Measurements from ENCODE around the gene DSCAML1. TPM values are rescaled to one million over a fixed set of nuclear protein-coding genes. Genes with fewer than 3 reads are reported as not detected.

The DSCAML1 gene
- total and polyA plus RNA-seq, 2 of the 8 experiments (the other 6 are each of a cell fraction or from before 2014, with no cell fraction given), result 0.19 to 0.24 TPM

GRCh38 chr11:117501237-117501898 lies 295.6 kb downstream of the DSCAML1 start:
- Histone ChIP-seq H3K4me2 (ENCODE audit: insufficient read depth in 1 of 2, low read depth in 2 of 2, low read length in 2 of 2) (no peak overlapping the region), H3K4me1 (replicated peaks in 1 of 4; ENCODE audit: control insufficient read depth in 3 of 4, insufficient read depth in 4 of 4, low read length in 3 of 4) (peaks cover 3 to 16% (median 13%) of the 10 kb centered on the region in 4 experiments), H3K79me1 (ENCODE audit: low read depth, low read length) (no peaks in the 10 kb centered on the region), H3K56ac (replicated peaks; ENCODE audit: insufficient read length, low read depth, low read length) (no peak overlapping the region), H3K14ac (ENCODE audit: insufficient read length) (no peak overlapping the region), H3K23me2 (ENCODE audit: low read depth, low read length) (no peaks in the 10 kb centered on the region; the same call in 1 of the 2 replicates), H3K18ac (ENCODE audit: extremely low read depth, low read length) (no peak overlapping the region), H3K79me2 (ENCODE audit: control insufficient read depth in 1 of 2, insufficient read depth in 2 of 2, low read length in 2 of 2) (no peaks in the 10 kb centered on the region), H2AK5ac (ENCODE audit: low read depth, low read length) (no peak overlapping the region; the same call in 1 of the 2 replicates), H3K9ac (replicated peaks in 1 of 4; ENCODE audit: extremely low read depth in 1 of 4, low read depth in 3 of 4, low read length in 3 of 4) (no peak overlapping the region), H3K9me3 (ENCODE audit: insufficient read depth in 2 of 2, low read depth in 1 of 2, low read length in 1 of 2) (no peaks in the 10 kb centered on the region), H2AFZ (ENCODE audit: low read length) (no peak overlapping the region), H4K91ac (replicated peaks; ENCODE audit: insufficient read length, low read length) (peak overlapping the region; percentile 32), H4K8ac (ENCODE audit: extremely low read depth, insufficient read depth, low read length) (no peak overlapping the region; the same call in 1 of the 2 replicates), H3K4me3 (ENCODE audit: extremely low read depth in 1 of 4, insufficient read depth in 2 of 4, low read depth in 3 of 4, low read length in 4 of 4) (no peak overlapping the region), H4K5ac (ENCODE audit: insufficient read length, low read depth, low read length) (no peak overlapping the region), H3K36me3 (ENCODE audit: control insufficient read depth in 2 of 4, insufficient read depth in 4 of 4, low read length in 3 of 4) (no peaks in the 10 kb centered on the region), H3K4ac (replicated peaks; ENCODE audit: insufficient read length, low read depth, low read length) (no peak overlapping the region), H2BK12ac (ENCODE audit: low read depth, low read length) (0 out of 2 replicates have a peak overlapping the region, but pooled peaks have one; percentile 75), H2BK20ac (ENCODE audit: low read length) (0 out of 2 replicates have a peak overlapping the region, but pooled peaks have one; percentile 86), H3K27ac (ENCODE audit: low read depth, low read length) (no peak overlapping the region), H2BK120ac (replicated peaks; ENCODE audit: low read depth, low read length) (no peak overlapping the region), H3K27me3 (replicated peaks in 1 of 4; ENCODE audit: control insufficient read depth in 3 of 4, extremely low read depth in 1 of 4, insufficient read depth in 3 of 4, low read length in 3 of 4) (peaks cover 0 to 5% (median 1%) of the 10 kb centered on the region in 4 experiments; a peak in 4 of 7 replicates), H3K23ac (ENCODE audit: insufficient read length) (no peak overlapping the region), H2BK5ac (ENCODE audit: low read depth, low read length) (peak overlapping the region; percentile 78), H2BK15ac (ENCODE audit: low read length) (peak overlapping the region; percentile 72; the same call in 1 of the 2 replicates), H4K20me1 (replicated peaks in 1 of 2; ENCODE audit: control insufficient read depth in 1 of 2, insufficient read depth in 2 of 2, low read length in 2 of 2) (no peaks in the 10 kb centered on the region)
- WGBS, 2 experiments (ENCODE audit: extremely low coverage in 1 of 2, insufficient coverage in 1 of 2, insufficient read length in 1 of 2, insufficient replicate concordance in 2 of 2, low coverage in 1 of 2, low lambda C conversion rate in 2 of 2, missing lambda C conversion rate in 1 of 2), result 87% methylated on average over 14 of the region's 14 CpGs; no CpG with 5 or more reads in 1 of the 2 experiments
- DNase-seq (ENCODE audit: low read depth in 1 of 2, low spot score in 2 of 2) (no peak), FAIRE-seq (no peak)
- CTCF ChIA-PET (ENCODE audit: partially characterized antibody), result interaction anchor here (1.2 to 4.0 kb wide), 7 partner anchors 12 to 308 kb away, joined by 3 to 17 read pairs (median 4); no protein-coding TSS in a partner anchor
- POLR2A ChIA-PET (ENCODE audit: partially characterized antibody), result interaction anchor here (0.9 to 1.4 kb wide), 3 partner anchors 10 to 120 kb away, joined by 3 to 4 read pairs (median 4); no protein-coding TSS in a partner anchor
- no peak for TF ChIP-seq TBP (IDR thresholded peaks at IDR 0.05; ENCODE audit: low read depth, low read length)
- TF ChIP-seq SP1 (IDR thresholded peaks at IDR 0.05; ENCODE audit: low read depth, low read length), result no peak
- TF ChIP-seq CTCF (IDR thresholded peaks at IDR 0.05; ENCODE audit: control extremely low read depth in 1 of 3, insufficient read depth in 1 of 3, low read depth in 1 of 3, low read length in 3 of 3), result no peak

Measured in H1 (cell line).